CD4-positive, alpha-beta T cell (primary cell): ENCODE measurements around the gene SKP1. TPM values are rescaled to one million over a fixed set of nuclear protein-coding genes. Genes with fewer than 3 reads are reported as not detected.
A peak's percentile ranks its signal among the peaks of the same experiment; 100 is the strongest.

Experiments used
- ATAC-seq: fragments of 200-7000 bp; cut with Tn5 transposase; one replicate; pipeline ENCODE4 v1.10.0; 2022; ENCODE audit warnings: mild to moderate bottlenecking; ENCODE audit not compliant: poor library complexity
- CTCF ChIA-PET: fragments of 350-600 bp; sonication (Branson Sonifier 250); formaldehyde crosslinking; loops from one replicate; lab custom pipeline; 2021; ENCODE audit warnings: antibody characterized with exemption, inconsistent platforms; lab: Charles Lee
- POLR2A ChIA-PET: fragments of 350-600 bp; sonication (Branson Sonifier 250); formaldehyde crosslinking; loops from one replicate; lab custom pipeline; 2021; ENCODE audit warnings: antibody characterized with exemption, inconsistent platforms; lab: Charles Lee
- DNase-seq, 14 experiments: peaks; one replicate each; pipeline ENCODE4 v3.0.0-alpha.2; 2013 to 2020; ENCODE audit warnings: mixed read lengths in 2 of 14
- H3K27ac ChIP-seq, 2 donors: one replicate each; pipeline versions ENCODE4 v1.5.1 to v1.7.0; 2013; ENCODE audit warnings: low read length in 2 of 2, low read depth in 1 of 2, mild to moderate bottlenecking in 1 of 2
- H3K27me3 ChIP-seq, 2 experiments: 1 replicate in 1 of 2; 2 replicates in 1 of 2; pipeline versions ENCODE4 v1.6.1 to v1.7.0; 2013; ENCODE audit warnings: low read length in 2 of 2, control low read depth in 1 of 2, mild to moderate bottlenecking in 1 of 2, moderate library complexity in 1 of 2; ENCODE audit not compliant: insufficient read depth in 2 of 2, control insufficient read depth in 1 of 2
- H3K36me3 ChIP-seq: one replicate; pipeline ENCODE4 v1.6.1; 2013; ENCODE audit warnings: low read length, control low read depth; ENCODE audit not compliant: insufficient read depth
- H3K4me1 ChIP-seq: one replicate; pipeline ENCODE4 v1.6.1; 2013; ENCODE audit warnings: low read length, control low read depth; ENCODE audit not compliant: insufficient read depth
- H3K4me3 ChIP-seq: one replicate; pipeline ENCODE4 v1.5.1; 2013; ENCODE audit warnings: mild to moderate bottlenecking, low read length, moderate library complexity
- H3K9me3 ChIP-seq, 2 experiments: 1 replicate in 1 of 2; 2 replicates in 1 of 2; pipeline versions ENCODE4 v1.6.1 to v1.7.0; 2013; ENCODE audit warnings: low read length in 2 of 2, mild to moderate bottlenecking in 2 of 2, control low read depth in 1 of 2, moderate library complexity in 1 of 2; ENCODE audit not compliant: control insufficient read depth in 1 of 2, insufficient read depth in 1 of 2
- H3K27ac Mint-ChIP-seq: one replicate; pipeline ENCODE4 v1.8.0; 2020; ENCODE audit warnings: mixed read lengths
- H3K27me3 Mint-ChIP-seq: one replicate; pipeline ENCODE4 v1.8.0; 2021; ENCODE audit warnings: mixed read lengths
- H3K36me3 Mint-ChIP-seq: one replicate; pipeline ENCODE4 v1.8.0; 2021; ENCODE audit warnings: low read depth, mixed read lengths
- H3K4me1 Mint-ChIP-seq: one replicate; pipeline ENCODE4 v1.8.0; 2021; ENCODE audit warnings: low read depth, mixed read lengths
- H3K4me3 Mint-ChIP-seq: one replicate; pipeline ENCODE4 v1.8.0; 2020; ENCODE audit warnings: mild to moderate bottlenecking, mixed read lengths
- H3K9me3 Mint-ChIP-seq: one replicate; pipeline ENCODE4 v1.8.0; 2020; ENCODE audit warnings: mixed read lengths
- CTCF ChIP-seq: fragments of 200-600 bp; IDR thresholded peaks from one replicate; pipeline ENCODE4 v1.8.0; 2022; ENCODE audit warnings: antibody characterized with exemption, mild to moderate bottlenecking
- intact Hi-C, 2 experiments: fragments of 100-400 bp; cut with DNase I in 1 of 2; cut with micrococcal nuclease in 1 of 2; formaldehyde crosslinking; loops; one replicate each; pipeline versions ENCODE4 v1.15.1 to v1.9.0; 2023 to 2025; cut with DNase I, micrococcal nuclease
- total RNA-seq, 174 experiments: library from RNA in 2 of 174; stranded (reverse) in 2 of 174; gene quantifications; one replicate each; pipeline ENCODE4 v1.2.3 and lab custom pipeline; 2021 to 2026

SKP1 gene
- total RNA-seq, 2 experiments from 2014 or later, result 303 to 314 TPM

- Mint-ChIP-seq H3K36me3 (peaks cover 11% of the 10 kb centered on the region), H3K4me1 (peaks cover 81% of the 10 kb centered on the region), H3K27ac (peak overlapping the region; percentile 91), H3K9me3 (no peaks in the 10 kb centered on the region), H3K27me3 (no peaks in the 10 kb centered on the region), H3K4me3 (peak overlapping the region; percentile 71)
- peak in 4 of 14 experiments; percentile 60 to 67 (median 65) for DNase-seq
- CTCF ChIA-PET, result interaction anchor here (2.0 to 7.9 kb wide), 4 partner anchors 9 to 70 kb away, joined by 9 to 66 read pairs (median 22); no protein-coding TSS in a partner anchor
- Histone ChIP-seq H3K27ac (peak overlapping the region in 1 of 2 donors; percentile 83), H3K4me3 (peak overlapping the region; percentile 1), H3K36me3 (no peaks in the 10 kb centered on the region), H3K9me3 (no peaks in the 10 kb centered on the region), H3K4me1 (peaks cover 90% of the 10 kb centered on the region), H3K27me3 (no peaks in the 10 kb centered on the region)
- ATAC-seq, result no peak
- TF ChIP-seq CTCF, result no peak
- POLR2A ChIA-PET, result interaction anchor here (1.3 to 10.2 kb wide), 5 partner anchors 51 to 70 kb away, joined by 3 to 138 read pairs (median 22); partner anchors contain the start of gene SKP1
- intact Hi-C loops, result loop anchor here (2.0 kb wide), 2 partner anchors 36 to 72 kb away; no protein-coding TSS in a partner anchor
Observed at GRCh38 chr5:134110382-134110781, 66.4 kb downstream of the SKP1 start.

- Histone ChIP-seq H3K27me3 (no peaks in the 10 kb centered on the region), H3K4me3 (no peak overlapping the region), H3K36me3 (no peaks in the 10 kb centered on the region), H3K27ac (no peak overlapping the region), H3K4me1 (peaks cover 100% of the 10 kb centered on the region), H3K9me3 (no peaks in the 10 kb centered on the region)
- intact Hi-C loops, result no loop called here
- no peaks in the 10 kb centered on the region for H3K36me3 Mint-ChIP-seq
- CTCF ChIA-PET, result interaction anchor here (2.8 to 7.9 kb wide), 2 partner anchors 33 to 67 kb away, joined by 6 to 66 read pairs; no protein-coding TSS in a partner anchor
- no peaks in the 10 kb centered on the region for H3K27me3 Mint-ChIP-seq
- TF ChIP-seq CTCF, result no peak
- ATAC-seq, result no peak
- DNase-seq, result no peak
- POLR2A ChIA-PET, result interaction anchor here (0.9 to 1.5 kb wide), 2 partner anchors 34 to 36 kb away, joined by 3 read pairs; no protein-coding TSS in a partner anchor
- H3K27ac Mint-ChIP-seq, result peak overlapping the region; percentile 98
- peaks cover 94% of the 10 kb centered on the region for H3K4me1 Mint-ChIP-seq
- H3K9me3 Mint-ChIP-seq, result no peaks in the 10 kb centered on the region
- peak overlapping the region; percentile 25 for H3K4me3 Mint-ChIP-seq
Observed at GRCh38 chr5:134107779-134108178, 69.0 kb downstream of the SKP1 start.

- Histone ChIP-seq H3K4me3 (no peak overlapping the region), H3K36me3 (no peaks in the 10 kb centered on the region), H3K27me3 (no peaks in the 10 kb centered on the region), H3K9me3 (no peaks in the 10 kb centered on the region), H3K27ac (no peak overlapping the region), H3K4me1 (peaks cover 100% of the 10 kb centered on the region)
- Mint-ChIP-seq H3K4me1 (peaks cover 90% of the 10 kb centered on the region), H3K27me3 (no peaks in the 10 kb centered on the region), H3K36me3 (no peaks in the 10 kb centered on the region), H3K9me3 (no peaks in the 10 kb centered on the region), H3K27ac (peak overlapping the region; percentile 98), H3K4me3 (peak overlapping the region; percentile 25)
- ChIA-PET CTCF (interaction anchor here (2.8 to 7.9 kb wide), 2 partner anchors 33 to 67 kb away, joined by 6 to 66 read pairs; no protein-coding TSS in a partner anchor), POLR2A (interaction anchor here (0.9 to 1.5 kb wide), 2 partner anchors 33 to 36 kb away, joined by 3 read pairs; no protein-coding TSS in a partner anchor)
- no peak for TF ChIP-seq CTCF
- DNase-seq (no peak), ATAC-seq (no peak)
- intact Hi-C loops, result no loop called here
Observed at GRCh38 chr5:134106991-134107701, 69.6 kb downstream of the SKP1 start.
